Measurements from ENCODE around the gene NMRAL1.

NMRAL1 gene

GRCh38 chr16:4463522-4464163 lies 10.8 kb downstream of the NMRAL1 start:
- FAIRE-seq, result no peak

- FAIRE-seq, result no peak
Measured at GRCh38 chr16:4461250-4462085, 13.0 kb downstream of the NMRAL1 start.

- FAIRE-seq, result no peak
Measured at GRCh38 chr16:4460936-4461249, 13.5 kb downstream of the NMRAL1 start.

- FAIRE-seq, result no peak
Measured at GRCh38 chr16:4455951-4456350, 18.5 kb downstream of the NMRAL1 start.

- no peak for FAIRE-seq
Measured at GRCh38 chr16:4455081-4455480, 19.3 kb downstream of the NMRAL1 start.

GRCh38 chr16:4454623-4455022 lies 19.8 kb downstream of the NMRAL1 start:
- FAIRE-seq, result no peak

GRCh38 chr16:4452674-4453073 lies 21.8 kb downstream of the NMRAL1 start:
- FAIRE-seq, result no peak

GRCh38 chr16:4450931-4451519 lies 23.4 kb downstream of the NMRAL1 start:
- no peak for FAIRE-seq

GRCh38 chr16:4450430-4450829 lies 24.0 kb downstream of the NMRAL1 start:
- FAIRE-seq, result no peak

- FAIRE-seq, result no peak
Measured at GRCh38 chr16:4443986-4444385, 30.4 kb downstream of the NMRAL1 start.

GRCh38 chr16:4443271-4443670 lies 31.2 kb downstream of the NMRAL1 start:
- no peak for FAIRE-seq

GRCh38 chr16:4442371-4442770 lies 32.1 kb downstream of the NMRAL1 start:
- no peak for FAIRE-seq

- no peak for FAIRE-seq
Measured at GRCh38 chr16:4437366-4437765, 37.1 kb downstream of the NMRAL1 start.

- no peak for FAIRE-seq
Measured at GRCh38 chr16:4435337-4436067, 38.9 kb downstream of the NMRAL1 start.

GRCh38 chr16:4433914-4434787 lies 40.3 kb downstream of the NMRAL1 start:
- FAIRE-seq, result no peak

- FAIRE-seq, result no peak
Measured at GRCh38 chr16:4433228-4433627, 41.2 kb downstream of the NMRAL1 start.

- FAIRE-seq, result no peak
Measured at GRCh38 chr16:4431023-4431422, 43.4 kb downstream of the NMRAL1 start.

- no peak for FAIRE-seq
Measured at GRCh38 chr16:4428500-4428899, 45.9 kb downstream of the NMRAL1 start.

GRCh38 chr16:4426722-4427372 lies 47.6 kb downstream of the NMRAL1 start:
- no peak for FAIRE-seq

GRCh38 chr16:4426021-4426684 lies 48.3 kb downstream of the NMRAL1 start:
- no peak for FAIRE-seq

GRCh38 chr16:4425378-4426020 lies 48.9 kb downstream of the NMRAL1 start, which contains the start of gene DNAJA3:
Gene DNAJA3 (plus strand): TSS chr16:4425868. CDS start chr16:4425882, 14 bp downstream.
- peak; percentile 81 for FAIRE-seq

All from G401.6 (cell line).